ENCODE results near the gene LIX1.

Gene LIX1

DNA sequence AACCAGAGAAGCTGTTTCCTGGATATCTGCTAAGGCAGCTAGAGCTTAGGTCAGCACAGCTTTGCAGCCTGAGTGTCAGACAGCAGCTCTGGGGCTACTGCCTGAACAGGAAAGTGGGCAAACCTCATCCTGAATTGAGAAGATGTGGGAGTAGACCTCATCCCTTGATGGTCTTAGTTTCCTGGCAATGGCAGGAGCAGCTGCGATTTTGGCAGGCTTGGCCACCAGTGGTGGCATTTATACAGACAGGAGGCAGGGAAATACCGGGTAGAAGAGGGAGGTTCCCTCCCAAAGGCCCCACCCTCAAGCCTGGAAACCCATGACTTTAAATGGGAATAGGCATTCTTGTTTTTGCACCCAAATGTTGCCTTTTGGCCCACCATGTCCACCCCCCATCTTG is 69.7 kb downstream of the LIX1 start:
- no peak for DNase-seq

DNA sequence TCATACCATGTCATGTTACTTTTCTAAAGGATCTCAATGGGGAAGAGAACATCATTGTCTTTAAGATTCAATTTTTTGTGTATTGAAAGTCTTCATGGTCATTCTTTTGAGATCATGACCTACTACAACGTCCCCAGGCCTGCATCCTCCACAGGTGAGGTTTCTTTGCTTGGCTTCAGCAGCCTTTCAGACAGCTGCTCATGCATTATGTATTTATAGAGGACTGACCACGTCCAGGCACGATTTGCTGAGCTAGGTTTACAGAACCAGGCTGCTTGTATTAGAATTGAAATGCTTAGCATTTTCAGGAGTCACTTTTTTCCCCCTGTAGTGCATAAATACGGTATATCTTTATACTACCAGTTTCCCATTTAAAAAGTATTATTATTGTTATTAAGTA is 70.4 kb downstream of the LIX1 start:
- no peak for DNase-seq

DNA sequence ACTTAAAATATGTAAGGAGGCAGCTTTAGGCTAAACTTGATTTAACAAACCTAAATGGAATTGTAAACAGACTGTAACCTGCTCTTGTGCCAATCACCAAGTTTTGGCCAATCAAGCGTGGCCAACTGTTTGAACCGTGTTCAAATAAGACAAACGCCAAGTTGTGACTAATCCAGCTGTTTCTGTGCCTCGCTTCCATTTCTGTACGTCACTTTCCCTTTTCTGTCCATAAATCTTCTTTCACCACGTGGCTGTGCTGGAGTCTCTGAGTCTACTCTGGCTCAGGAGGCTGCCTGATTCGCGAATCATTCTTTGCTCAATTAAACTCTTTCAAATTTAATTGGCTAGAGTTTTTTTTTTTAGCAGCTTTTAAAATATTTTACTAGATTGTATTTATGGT is 71.3 kb downstream of the LIX1 start:
- DNase-seq = no peak

DNA sequence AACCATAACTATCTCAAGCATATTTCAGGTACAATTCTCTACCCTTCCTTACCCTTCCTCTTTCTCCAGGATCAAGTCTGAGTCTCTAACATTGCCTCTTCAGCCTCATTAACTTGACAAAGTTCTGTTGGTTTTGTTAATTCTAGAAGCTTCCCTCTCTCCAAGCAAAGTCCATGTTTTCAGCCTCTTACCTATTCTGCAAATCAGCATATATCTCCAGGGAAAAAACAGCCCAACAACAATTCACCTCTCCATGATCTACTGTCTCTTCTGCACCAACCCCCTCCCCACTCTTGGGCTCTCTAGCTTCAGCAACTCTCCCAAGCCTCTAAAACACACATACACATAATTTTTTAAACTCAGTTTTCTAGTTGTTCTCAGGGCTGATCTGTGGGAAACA is 72.2 kb downstream of the LIX1 start:
- no peak for DNase-seq

DNA sequence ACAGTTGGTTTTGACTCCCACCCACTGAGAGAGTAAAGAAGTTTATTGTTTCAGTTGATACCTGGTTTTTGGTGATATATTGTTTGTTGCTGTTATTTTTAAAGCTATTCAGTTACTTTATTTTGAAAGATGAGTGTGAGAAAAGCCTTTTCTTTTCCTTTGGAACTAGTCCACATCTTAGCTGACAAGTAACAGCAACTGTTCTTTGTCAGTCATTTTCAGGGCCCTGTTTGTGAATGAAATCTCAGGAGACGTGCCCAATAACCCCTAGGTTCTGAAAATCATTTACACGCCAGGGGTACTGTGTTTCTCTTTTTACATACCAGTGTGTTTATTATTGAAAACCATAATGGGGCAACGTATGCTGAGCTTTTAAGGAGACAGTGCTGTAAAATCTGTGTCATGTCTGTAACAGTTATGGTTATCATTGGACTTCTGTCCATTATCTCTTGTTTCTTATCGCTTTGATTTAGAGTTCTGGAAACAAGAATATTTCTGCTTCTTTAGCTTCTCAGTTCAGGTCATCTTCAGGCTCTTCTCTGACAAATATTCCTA is 75.0 kb downstream of the LIX1 start:
- no peak for DNase-seq

DNA sequence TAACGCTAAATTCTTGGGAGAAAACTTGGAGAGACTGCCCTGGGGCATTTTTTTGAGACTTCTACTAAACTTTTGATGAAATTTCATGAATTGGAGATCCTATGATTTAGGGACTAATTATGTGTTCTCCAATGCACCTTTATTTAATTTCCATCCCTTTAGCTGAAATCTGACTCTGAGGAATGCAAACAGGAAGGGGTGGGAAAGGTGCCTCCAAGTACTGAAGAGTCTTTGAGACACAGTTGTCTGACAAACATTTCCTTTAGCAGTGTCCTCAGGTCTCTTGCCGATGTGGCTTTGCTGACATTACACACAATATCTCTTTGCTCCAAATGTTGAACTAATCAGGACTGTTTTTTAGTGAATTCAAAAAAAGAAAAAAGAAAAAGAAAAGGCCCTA is 76.9 kb downstream of the LIX1 start:
- DNase-seq = no peak

DNA sequence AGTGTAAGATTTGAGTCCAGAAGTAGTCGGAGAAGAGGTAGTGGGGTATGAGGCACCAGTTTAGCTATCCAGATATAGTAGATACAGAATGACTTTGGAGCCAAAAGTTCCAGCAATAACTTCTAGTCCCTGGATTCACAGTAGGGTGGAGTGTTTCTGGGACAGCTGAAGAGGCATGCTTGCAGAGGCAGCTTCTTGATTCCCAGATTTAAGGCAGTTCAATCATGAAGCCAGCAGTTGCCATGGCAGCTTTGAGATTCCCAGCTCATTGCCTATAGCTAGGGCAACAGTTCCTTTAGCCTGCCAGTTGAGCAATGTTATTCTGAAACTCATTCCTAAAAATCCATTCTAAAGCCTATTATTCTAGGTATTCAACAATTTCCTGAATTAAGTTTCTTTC is 79.2 kb downstream of the LIX1 start:
- DNase-seq = no peak

DNA sequence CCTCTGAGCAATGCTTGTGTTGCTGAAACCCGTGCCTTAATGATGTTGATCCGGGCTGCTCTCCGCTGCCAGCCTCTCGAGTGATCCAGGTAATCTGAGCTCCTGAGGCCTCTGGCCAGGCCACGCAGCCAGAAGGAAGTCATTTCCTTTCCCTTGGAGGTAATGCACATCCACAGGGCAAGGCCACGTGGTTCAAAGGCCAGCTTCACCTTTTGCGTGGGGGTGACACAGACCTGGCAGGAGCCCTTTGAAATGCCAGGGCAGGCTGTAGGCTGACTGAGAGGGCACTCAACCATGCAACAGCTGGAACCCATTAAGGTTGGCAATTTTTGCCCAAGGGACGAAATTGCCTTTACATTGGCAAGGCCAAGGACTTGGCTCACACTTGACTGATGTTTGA is 80.4 kb downstream of the LIX1 start:
- no peak for DNase-seq

DNA sequence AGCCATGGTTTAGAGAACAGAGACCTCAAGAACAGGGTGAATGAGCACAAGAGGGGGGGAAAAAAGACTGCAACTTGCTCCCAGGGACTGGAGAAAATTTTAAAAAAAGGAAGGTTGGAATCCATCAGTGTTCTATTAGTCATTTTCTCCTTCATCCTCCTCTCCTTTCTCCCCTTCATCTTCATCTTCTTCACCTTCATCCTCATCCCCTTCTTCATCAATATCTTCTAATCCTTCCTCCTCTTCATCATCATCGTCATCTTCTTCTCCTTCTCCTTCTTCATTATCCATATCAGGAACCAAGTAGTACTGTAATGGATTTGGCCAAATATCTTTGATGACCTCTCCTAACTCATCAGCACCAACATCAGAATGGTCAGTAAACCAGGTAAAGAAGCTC is 86.1 kb downstream of the LIX1 start:
- no peak for DNase-seq

DNA sequence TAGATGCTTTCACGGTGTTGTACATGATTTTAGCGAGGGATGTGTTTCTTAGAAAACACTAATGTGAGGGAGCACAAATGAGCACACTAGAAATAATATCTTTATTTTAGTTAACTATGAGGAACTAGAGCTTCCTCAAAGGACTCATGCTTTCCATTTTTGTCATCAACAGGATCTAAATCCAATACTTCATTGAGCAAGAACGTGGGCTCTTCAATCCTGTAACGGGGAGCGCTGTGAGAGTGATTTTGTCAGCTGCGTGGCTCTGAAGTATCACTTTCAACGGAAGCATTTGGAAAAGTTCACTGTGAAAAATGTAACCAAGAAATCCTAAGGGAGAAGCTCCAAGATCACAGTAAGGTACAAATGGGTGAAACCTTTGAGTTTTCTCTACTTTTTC is 93.2 kb downstream of the LIX1 start:
- DNase-seq = no peak

DNA sequence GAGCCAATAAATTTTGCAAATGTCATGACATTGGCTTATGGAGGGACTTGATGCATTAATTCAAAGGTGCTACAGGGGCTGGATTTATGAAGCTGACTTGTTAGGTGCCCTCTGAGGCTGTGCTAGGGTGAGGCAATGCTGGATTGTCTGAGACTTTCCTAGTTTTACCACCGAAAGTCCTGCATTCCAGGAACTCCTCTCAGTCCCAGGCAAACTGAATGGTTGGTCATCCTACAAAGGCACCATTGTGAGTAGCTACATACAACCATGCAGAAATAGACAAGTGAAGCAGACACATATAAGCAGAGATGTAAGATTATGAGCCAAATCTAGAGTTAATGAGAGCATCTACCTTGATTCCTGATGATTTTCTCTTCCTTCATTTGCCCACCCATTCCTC is 95.3 kb downstream of the LIX1 start:
- no peak for DNase-seq

DNA sequence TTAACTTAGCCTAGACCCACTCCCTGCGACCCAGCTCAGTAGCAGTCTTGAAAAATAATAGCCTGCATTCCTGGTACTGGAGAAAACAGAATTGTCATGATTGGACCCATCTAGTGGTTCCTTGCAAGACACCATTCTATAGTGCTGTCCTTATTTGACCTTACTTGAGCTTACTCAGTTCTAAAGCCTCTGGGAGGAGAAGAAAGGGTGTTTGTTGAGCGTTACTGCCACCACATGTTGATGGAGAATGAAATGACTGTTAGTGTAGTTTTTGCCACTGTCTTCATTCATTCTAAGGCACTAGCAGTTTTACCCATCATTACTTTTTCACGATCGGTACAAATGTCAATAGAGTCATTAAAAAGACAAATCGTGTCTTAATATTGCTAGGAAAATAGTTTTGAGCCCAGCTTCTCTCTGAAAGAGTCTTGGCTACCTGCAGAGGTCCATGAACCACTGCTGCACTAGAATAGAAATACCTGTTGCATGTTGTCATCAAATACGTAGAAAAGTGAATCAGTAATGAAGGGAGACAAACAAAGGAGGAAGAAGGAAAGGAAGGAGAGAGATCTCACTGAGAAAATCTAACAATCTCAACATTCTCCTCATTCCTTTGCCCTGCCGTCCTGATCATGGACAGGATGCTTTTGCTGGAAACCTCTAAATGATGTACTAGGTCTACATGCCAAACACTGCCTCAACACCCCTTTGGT is 96.0 kb downstream of the LIX1 start:
- no peak for DNase-seq

DNA sequence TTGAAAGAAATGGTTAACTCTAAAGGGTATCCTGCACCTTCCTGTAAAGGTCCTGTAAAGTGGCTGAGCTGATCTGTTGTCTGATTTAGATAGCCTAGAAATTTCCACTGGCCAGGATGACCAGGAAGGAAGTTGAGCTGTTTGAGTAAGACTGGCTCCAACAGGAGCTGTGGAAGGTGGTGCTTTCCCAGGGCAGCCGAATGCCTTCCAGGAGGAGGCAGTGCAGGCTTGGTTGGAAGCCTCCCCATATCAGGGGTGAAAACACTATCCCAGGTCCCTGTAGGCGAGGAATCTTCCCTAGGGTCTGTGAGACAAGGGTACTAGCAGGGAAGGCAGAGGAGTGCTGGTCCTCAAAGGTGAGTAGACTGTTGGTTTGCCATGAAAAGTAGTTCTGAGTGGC is 98.4 kb downstream of the LIX1 start:
- DNase-seq = no peak

DNA sequence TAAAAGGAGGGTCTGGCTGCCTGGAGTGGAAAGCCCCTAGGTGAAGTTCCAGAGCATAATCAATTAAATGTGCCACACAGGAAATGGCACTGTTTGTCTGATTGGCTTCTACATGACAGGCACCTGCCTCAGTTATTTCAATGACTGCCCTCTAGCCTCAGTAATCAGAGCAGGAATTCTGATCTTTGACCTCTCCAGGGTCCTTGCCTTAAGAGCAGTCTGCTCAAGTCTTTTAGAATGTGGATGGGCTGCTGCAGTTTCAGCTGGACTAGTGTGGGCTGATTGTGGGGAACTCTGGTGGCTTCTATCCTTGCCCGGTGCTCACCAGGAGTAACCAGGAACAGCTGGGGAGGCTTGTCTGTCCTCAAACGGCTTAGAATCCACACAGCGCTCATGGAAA is 98.9 kb downstream of the LIX1 start:
- DNase-seq = no peak

DNA sequence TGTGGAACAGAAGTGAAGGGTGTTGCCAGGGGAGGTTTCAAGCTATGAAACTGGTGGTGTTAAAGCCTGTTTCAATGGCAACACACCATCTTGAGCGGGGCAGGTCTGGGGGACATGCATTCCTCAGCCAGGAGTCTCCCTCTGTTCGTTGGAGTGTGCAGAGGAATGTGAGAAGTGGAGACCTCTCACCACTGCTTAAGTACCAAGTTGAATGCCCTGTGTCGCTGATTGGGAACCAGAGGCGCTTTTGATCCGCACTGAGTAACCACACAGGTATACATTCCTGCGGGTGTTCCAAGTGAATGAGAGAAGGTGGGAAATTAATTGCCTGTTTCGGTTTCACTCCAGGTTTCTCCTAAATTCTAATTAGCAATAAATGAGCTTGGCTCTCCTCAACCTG is 99.4 kb downstream of the LIX1 start:
- DNase-seq = no peak
